Measurements from ENCODE around the gene BEX3.
"Not testable (repeated sequence)": the region's sequence is repeated elsewhere in the genome, so short reads cannot be mapped to it uniquely, and the experiment has no call there.

Gene BEX3

DNA sequence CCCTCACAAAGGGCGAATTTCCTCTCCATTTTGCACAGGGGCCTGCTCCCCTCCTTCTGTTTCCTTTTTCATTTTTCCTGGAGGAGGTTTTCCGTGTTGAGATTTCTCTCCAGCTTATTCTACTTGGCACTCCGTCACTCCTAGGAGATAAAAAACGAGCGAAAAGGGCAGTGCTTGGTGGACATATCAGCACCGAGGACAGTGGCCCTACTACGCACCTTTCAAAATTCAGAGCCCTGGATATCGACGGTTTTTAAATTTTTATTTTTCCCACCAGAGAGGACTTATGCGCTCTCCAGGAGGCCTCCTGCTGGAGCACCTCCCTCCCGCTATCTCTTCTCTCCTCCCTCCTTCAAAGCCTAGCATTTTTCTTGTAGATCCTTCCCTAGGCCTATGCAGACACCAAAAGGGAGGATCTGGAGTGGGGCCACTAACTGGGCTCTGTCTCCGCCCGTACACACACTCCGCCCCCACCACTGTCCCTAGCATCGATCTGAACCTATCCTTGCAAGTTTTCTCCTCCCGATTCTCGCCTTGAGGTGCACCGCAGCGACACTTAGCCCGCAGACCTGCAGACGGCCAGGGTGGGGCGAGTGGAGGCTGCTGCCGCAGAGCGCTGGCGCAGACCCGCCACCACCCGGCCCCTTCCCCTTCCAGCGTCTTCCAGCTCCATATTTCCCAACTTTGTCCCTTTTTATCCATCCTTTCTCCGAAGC lies 28.5 kb upstream of the BEX3 start:
- DNase-seq (ENCODE audit: low spot score): no peak
- TF ChIP-seq, protein P1, sequence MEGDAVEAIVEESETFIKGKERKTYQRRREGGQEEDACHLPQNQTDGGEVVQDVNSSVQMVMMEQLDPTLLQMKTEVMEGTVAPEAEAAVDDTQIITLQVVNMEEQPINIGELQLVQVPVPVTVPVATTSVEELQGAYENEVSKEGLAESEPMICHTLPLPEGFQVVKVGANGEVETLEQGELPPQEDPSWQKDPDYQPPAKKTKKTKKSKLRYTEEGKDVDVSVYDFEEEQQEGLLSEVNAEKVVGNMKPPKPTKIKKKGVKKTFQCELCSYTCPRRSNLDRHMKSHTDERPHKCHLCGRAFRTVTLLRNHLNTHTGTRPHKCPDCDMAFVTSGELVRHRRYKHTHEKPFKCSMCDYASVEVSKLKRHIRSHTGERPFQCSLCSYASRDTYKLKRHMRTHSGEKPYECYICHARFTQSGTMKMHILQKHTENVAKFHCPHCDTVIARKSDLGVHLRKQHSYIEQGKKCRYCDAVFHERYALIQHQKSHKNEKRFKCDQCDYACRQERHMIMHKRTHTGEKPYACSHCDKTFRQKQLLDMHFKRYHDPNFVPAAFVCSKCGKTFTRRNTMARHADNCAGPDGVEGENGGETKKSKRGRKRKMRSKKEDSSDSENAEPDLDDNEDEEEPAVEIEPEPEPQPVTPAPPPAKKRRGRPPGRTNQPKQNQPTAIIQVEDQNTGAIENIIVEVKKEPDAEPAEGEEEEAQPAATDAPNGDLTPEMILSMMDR (IDR thresholded peaks at IDR 0.05; ENCODE audit: extremely low read depth, insufficient read depth, missing control alignments): no peak
- in situ Hi-C loops (cut with MboI; ENCODE audit: low pct_unique_long_range_greater_than_20kb, low sequenced_read_pairs, unreplicated experiment): no loop called here

DNA sequence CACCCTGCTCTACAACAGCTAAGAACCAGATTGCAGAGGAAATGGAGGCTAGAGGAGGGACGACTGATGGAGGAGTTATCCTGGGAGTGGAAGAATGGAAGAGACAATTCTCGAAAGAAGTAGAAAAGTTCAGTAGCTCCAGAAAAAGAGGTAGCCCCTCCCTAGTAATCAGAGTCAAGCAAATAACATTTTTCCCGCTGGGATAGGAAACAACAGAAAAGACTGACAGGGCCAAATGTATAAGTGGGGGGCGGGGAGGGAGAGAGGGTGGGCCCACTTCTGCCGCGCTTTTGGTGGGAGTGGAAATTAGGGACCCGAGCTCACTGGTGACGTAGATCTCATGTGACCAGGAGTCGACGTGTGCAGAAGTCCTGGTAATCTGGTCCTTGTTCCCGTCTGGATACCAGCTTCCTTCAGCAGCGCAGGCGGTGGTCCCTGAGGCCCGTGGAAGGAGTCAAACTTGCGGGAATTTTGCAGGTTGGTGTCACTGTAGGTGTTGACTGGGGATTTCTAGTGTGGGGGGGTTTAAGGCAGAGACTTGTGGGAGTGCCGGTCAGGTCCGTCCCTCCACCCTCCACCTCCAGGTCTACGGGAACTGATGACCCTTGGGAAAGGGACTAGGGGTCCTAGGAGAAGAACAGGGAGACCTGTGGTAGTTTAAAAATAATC lies 20.1 kb upstream of the BEX3 start, which contains the start of gene TCEAL9:
TCEAL9 (plus strand) TSS at position 377 of the 669 bp plus-strand sequence. CDS start 1,179 bp downstream, outside the sequence.
- TF ChIP-seq, protein P1 (IDR thresholded peaks at IDR 0.05; ENCODE audit: extremely low read depth, insufficient read depth, missing control alignments): no peak
- in situ Hi-C loops (cut with MboI; ENCODE audit: low pct_unique_long_range_greater_than_20kb, low sequenced_read_pairs, unreplicated experiment): no loop called here
- no peak for DNase-seq (ENCODE audit: low spot score)

DNA sequence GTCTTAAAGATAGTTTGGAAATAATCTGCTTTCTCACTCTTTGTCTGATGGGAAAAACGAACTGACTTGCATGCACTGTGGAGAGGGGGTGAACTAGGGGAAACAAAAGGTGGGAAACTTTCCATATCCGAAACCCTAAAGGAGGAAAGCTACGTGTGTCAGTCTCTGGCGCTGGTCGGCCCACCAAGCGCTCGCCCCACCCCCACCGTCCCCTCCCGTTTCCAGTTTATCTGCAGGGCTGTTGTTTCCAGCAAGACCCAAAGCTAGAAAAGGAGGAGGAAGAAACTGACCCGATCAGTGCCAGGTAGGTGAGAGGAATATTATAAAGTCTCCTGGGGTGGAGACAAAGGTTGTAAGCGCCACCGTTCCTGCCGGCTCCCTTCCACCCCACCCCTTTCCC lies 19.5 kb upstream of the BEX3 start:
- no peak for DNase-seq (ENCODE audit: low spot score)
- TF ChIP-seq, protein P1 (IDR thresholded peaks at IDR 0.05; ENCODE audit: extremely low read depth, insufficient read depth, missing control alignments): no peak
- in situ Hi-C loops (cut with MboI; ENCODE audit: low pct_unique_long_range_greater_than_20kb, low sequenced_read_pairs, unreplicated experiment): no loop called here

DNA sequence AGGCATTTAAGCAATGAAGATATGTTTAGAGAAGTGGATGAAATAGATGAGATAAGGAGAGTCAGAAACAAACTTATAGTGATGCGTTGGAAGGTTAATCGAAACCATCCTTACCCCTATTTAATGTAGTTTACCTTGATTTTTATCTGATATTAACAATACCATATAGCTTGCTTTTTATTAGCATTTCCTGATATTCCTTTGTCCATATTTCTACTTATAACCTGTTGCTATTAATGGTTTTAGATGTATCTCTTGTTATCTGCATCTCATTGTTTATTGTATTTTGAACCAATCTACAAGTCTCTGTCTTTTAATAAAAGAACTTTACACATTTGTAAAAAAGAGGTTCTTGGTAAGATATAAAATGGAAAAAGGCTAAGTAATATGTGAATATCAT lies 18.5 kb upstream of the BEX3 start:
- DNase-seq (ENCODE audit: low spot score): no peak
- in situ Hi-C loops (cut with MboI; ENCODE audit: low pct_unique_long_range_greater_than_20kb, low sequenced_read_pairs, unreplicated experiment): no loop called here
- TF ChIP-seq, protein P1 (IDR thresholded peaks at IDR 0.05; ENCODE audit: extremely low read depth, insufficient read depth, missing control alignments): no peak

DNA sequence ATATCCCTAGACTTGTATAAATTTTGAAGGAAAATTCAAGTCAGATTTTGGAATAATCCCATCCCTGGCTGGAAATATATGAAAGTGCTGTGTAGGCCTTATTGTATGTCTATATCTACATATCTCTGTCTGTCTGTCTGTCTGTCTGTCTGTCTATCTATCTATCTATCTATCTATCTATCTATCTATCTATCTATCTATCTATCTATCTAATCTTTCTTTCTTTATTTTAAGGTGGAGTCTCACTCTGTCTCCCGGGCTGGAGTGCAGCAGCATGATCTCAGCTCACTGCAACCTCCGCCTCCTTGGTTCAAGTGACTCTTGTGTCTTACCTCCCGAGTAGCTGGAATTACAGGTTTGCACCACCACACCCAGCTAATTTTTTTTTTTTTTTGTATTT lies 16.7 kb upstream of the BEX3 start:
- DNase-seq (ENCODE audit: low spot score); in situ Hi-C loops (cut with MboI; ENCODE audit: low pct_unique_long_range_greater_than_20kb, low sequenced_read_pairs, unreplicated experiment): not testable (repeated sequence)

DNA sequence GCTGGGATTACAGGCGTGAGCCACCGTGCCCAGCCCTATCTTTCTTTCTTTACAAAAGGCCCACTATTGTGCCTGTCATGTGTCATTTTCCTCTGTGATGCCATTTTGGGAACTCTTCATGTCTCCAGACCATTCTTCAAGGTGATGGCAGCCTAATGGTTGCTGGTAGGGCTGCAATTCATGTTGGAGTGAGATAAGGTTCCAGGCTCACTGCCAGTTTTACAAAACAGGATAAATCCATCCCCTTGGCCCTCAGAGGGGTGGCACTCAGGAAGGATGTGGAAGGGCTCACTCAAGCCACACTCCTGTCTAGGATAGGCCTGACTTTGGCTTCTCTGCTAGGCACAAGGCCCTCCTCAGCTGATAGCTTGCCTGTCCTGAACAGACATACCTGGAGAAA lies 16.2 kb upstream of the BEX3 start:
- no peak for DNase-seq (ENCODE audit: low spot score)
- TF ChIP-seq, protein P1 (IDR thresholded peaks at IDR 0.05; ENCODE audit: extremely low read depth, insufficient read depth, missing control alignments): no peak
- in situ Hi-C loops (cut with MboI; ENCODE audit: low pct_unique_long_range_greater_than_20kb, low sequenced_read_pairs, unreplicated experiment): no loop called here

DNA sequence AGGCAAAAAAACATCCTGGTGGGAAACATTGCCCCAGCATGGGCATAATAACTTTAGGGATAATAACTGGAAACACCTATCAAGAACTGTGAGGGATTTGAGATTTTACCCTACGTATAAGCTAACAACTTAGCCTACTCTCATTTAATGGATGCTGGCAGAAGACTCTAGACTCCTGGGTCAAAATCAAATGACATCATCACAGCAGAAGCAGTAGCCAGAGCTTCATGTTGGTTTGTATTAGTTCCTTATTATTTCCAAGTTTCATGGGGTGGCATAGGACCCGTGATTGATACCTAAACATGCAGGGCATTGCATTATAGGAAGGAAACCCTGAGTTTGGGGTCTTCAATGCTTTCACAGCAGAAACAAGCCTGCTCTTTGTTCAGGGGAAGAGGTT lies 15.4 kb upstream of the BEX3 start:
- in situ Hi-C loops (cut with MboI; ENCODE audit: low pct_unique_long_range_greater_than_20kb, low sequenced_read_pairs, unreplicated experiment): no loop called here
- TF ChIP-seq, protein P1 (IDR thresholded peaks at IDR 0.05; ENCODE audit: extremely low read depth, insufficient read depth, missing control alignments): no peak
- DNase-seq (ENCODE audit: low spot score): no peak
